Fibroblast of pulmonary artery (primary cell): ENCODE measurements around the gene MRM3.

Experiments
- DNase-seq: peaks from one replicate; pipeline ENCODE4 v3.0.0-alpha.2; 2010; ENCODE audit warnings: low read depth
- H3K4me3 ChIP-seq: replicated peaks from 2 replicates; pipeline ENCODE4 v1.5.1; 2011; ENCODE audit warnings: low read depth, mild to moderate bottlenecking, control low read depth, low read length, moderate library complexity
- TF ChIP-seq, protein P1 (sequence below): IDR thresholded peaks from 2 replicates; pipeline ENCODE4 v1.5.1; 2011; ENCODE audit warnings: mild to moderate bottlenecking, control low read depth, low read length, inconsistent platforms; ENCODE audit errors: missing control alignments

Gene MRM3

DNA sequence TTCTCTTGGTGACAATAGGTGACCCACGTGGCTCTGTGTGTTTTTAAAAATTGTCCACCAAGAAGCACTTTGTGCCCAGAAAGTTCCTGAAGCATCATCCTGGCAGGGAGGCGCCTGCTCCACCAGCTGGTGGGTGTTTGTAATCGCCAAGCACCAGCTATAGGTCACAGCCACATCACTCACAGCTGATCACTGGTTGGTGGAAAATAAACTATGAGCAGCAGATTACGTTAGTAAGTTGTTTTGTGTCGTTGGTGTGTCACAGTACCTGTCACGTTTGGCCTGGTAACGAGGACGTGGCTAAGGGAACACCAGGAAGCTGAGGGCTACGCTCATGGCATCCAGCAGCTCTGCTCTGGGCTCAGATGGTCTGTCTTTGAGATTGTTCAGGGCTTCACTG, 10.1 kb downstream of the MRM3 start:
- H3K4me3 ChIP-seq = no peak overlapping the region
- TF ChIP-seq, protein P1, sequence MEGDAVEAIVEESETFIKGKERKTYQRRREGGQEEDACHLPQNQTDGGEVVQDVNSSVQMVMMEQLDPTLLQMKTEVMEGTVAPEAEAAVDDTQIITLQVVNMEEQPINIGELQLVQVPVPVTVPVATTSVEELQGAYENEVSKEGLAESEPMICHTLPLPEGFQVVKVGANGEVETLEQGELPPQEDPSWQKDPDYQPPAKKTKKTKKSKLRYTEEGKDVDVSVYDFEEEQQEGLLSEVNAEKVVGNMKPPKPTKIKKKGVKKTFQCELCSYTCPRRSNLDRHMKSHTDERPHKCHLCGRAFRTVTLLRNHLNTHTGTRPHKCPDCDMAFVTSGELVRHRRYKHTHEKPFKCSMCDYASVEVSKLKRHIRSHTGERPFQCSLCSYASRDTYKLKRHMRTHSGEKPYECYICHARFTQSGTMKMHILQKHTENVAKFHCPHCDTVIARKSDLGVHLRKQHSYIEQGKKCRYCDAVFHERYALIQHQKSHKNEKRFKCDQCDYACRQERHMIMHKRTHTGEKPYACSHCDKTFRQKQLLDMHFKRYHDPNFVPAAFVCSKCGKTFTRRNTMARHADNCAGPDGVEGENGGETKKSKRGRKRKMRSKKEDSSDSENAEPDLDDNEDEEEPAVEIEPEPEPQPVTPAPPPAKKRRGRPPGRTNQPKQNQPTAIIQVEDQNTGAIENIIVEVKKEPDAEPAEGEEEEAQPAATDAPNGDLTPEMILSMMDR = no peak
- DNase-seq = no peak

- peak; percentile 76 for DNase-seq
- TF ChIP-seq, protein P1 = peak; percentile 64
- peak overlapping the region; percentile 4 for H3K4me3 ChIP-seq
These were observed 12.7 kb downstream of the MRM3 start for GRCh38 chr17:794876-795275.

GRCh38 chr17:795276-795675, 13.1 kb downstream of the MRM3 start:
- TF ChIP-seq, protein P1 = no peak
- H3K4me3 ChIP-seq = peak overlapping the region; percentile 4
- DNase-seq = no peak

DNA sequence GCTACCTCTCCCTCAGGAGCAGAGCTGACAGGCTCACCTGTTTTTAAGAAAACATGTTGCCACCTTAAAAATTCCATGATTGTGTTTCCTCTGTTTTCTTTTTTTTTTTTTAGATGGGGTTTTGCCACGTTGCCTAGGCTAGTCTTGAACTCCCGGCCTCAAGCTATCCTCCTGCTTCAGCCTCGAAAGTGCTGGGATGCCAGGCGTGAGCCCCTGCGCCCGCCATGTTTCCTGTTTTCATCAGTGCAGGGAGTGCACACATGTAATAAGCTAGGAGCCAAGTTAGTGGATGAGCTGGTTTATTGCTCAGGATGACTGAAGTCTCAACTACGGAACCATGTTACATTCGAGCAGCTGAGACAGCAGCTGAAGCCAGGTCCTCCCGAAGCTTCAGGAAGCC, 13.6 kb downstream of the MRM3 start:
- TF ChIP-seq, protein P1 = no peak
- DNase-seq = no peak

GRCh38 chr17:796609-797008, 14.5 kb downstream of the MRM3 start:
- DNase-seq = no peak
- no peak overlapping the region for H3K4me3 ChIP-seq
- TF ChIP-seq, protein P1 = no peak

More for the DNA sequence above, 13.6 kb downstream of the MRM3 start:
- H3K4me3 ChIP-seq = no peak overlapping the region

GRCh38 chr17:797236-797840, 15.2 kb downstream of the MRM3 start:
- TF ChIP-seq, protein P1 = no peak
- no peak for DNase-seq
- H3K4me3 ChIP-seq = no peak overlapping the region

DNA sequence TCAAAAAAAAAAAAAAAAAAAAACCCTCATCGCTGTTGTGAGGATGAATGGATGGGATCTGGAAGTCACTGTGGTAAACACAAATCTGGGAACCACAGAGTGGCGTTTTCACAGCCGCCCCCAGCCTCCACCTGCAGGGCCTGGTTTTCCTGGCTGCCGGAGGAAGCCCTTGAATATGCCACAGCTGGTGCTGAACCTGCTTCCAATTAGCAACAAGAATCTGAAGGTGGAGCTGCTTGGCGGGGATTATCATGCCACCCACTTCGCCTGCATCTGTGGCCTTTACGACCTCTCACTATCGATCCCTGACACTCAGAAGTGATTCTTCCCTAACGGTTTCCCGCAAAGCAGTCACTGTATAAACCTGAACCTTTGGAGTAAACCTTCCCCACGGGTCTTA, 16.1 kb downstream of the MRM3 start:
- TF ChIP-seq, protein P1 = no peak
- DNase-seq = no peak
- no peak overlapping the region for H3K4me3 ChIP-seq
